ENCODE results near the gene GRIA2. TPM values are rescaled to one million over a fixed set of nuclear protein-coding genes. Genes with fewer than 3 reads are reported as not detected.

The GRIA2 gene
- total and polyA plus RNA-seq, 7 experiments from 2014 or later = not detected

GRCh38 chr4:157300701-157301100, 80.2 kb downstream of the GRIA2 start:
- Mint-ChIP-seq H3K9me3 (peaks cover 0 to 30% (median 4%) of the 10 kb centered on the region in 11 donors), H3K36me3 (no peaks in the 10 kb centered on the region), H3K27me3 (no peaks in the 10 kb centered on the region), H3K27ac (no peak overlapping the region), H3K4me3 (no peak overlapping the region), H3K4me1 (no peaks in the 10 kb centered on the region)
- H3K27me3 ChIP-seq (ENCODE audit: control insufficient read depth in 2 of 2, insufficient read depth in 2 of 2, low read length in 2 of 2) = no peaks in the 10 kb centered on the region
- H3K9me3 ChIP-seq (ENCODE audit: control insufficient read depth in 2 of 3, low read length in 3 of 3) = no peaks in the 10 kb centered on the region
- ChIA-PET POLR2A (no interaction called here), CTCF (no interaction called here)
- DNase-seq = no peak
- H3K4me3 ChIP-seq (ENCODE audit: low read length) = no peak overlapping the region
- no peak for ATAC-seq
- H3K36me3 ChIP-seq (ENCODE audit: control insufficient read depth in 2 of 3, insufficient read depth in 3 of 3, low read length in 3 of 3) = no peaks in the 10 kb centered on the region
- intact Hi-C loops (cut with micrococcal nuclease) = no loop called here
- H3K27ac ChIP-seq (ENCODE audit: low read depth, low read length) = no peak overlapping the region
- no peaks in the 10 kb centered on the region for H3K4me1 ChIP-seq (ENCODE audit: control insufficient read depth in 2 of 2, insufficient read depth in 2 of 2, low read length in 2 of 2)

GRCh38 chr4:157303471-157303960, 83.0 kb downstream of the GRIA2 start:
- ATAC-seq (no peak), DNase-seq (no peak)
- Mint-ChIP-seq H3K9me3 (peaks cover 0 to 24% (median 4%) of the 10 kb centered on the region in 11 donors), H3K4me1 (no peaks in the 10 kb centered on the region), H3K27ac (no peak overlapping the region), H3K4me3 (no peak overlapping the region), H3K27me3 (no peaks in the 10 kb centered on the region), H3K36me3 (no peaks in the 10 kb centered on the region)
- Histone ChIP-seq H3K27ac (ENCODE audit: low read depth, low read length) (no peak overlapping the region), H3K36me3 (ENCODE audit: control insufficient read depth in 2 of 3, insufficient read depth in 3 of 3, low read length in 3 of 3) (no peaks in the 10 kb centered on the region), H3K4me1 (ENCODE audit: control insufficient read depth in 2 of 2, insufficient read depth in 2 of 2, low read length in 2 of 2) (no peaks in the 10 kb centered on the region), H3K4me3 (ENCODE audit: low read length) (no peak overlapping the region), H3K27me3 (ENCODE audit: control insufficient read depth in 2 of 2, insufficient read depth in 2 of 2, low read length in 2 of 2) (no peaks in the 10 kb centered on the region), H3K9me3 (ENCODE audit: control insufficient read depth in 2 of 3, low read length in 3 of 3) (no peaks in the 10 kb centered on the region)
- ChIA-PET CTCF (no interaction called here), POLR2A (no interaction called here)
- intact Hi-C loops (cut with micrococcal nuclease) = no loop called here

GRCh38 chr4:157304769-157305168, 84.2 kb downstream of the GRIA2 start:
- DNase-seq (no peak), ATAC-seq (no peak)
- Mint-ChIP-seq H3K27me3 (no peaks in the 10 kb centered on the region), H3K4me3 (no peak overlapping the region), H3K4me1 (no peaks in the 10 kb centered on the region), H3K9me3 (peaks cover 0 to 18% (median 2%) of the 10 kb centered on the region in 11 donors), H3K27ac (no peak overlapping the region), H3K36me3 (no peaks in the 10 kb centered on the region)
- H3K27ac ChIP-seq (ENCODE audit: low read depth, low read length) = no peak overlapping the region
- no peaks in the 10 kb centered on the region for H3K27me3 ChIP-seq (ENCODE audit: control insufficient read depth in 2 of 2, insufficient read depth in 2 of 2, low read length in 2 of 2)
- POLR2A ChIA-PET = no interaction called here
- intact Hi-C loops (cut with micrococcal nuclease) = no loop called here
- H3K4me3 ChIP-seq (ENCODE audit: low read length) = no peak overlapping the region
- CTCF ChIA-PET = no interaction called here
- no peaks in the 10 kb centered on the region for H3K36me3 ChIP-seq (ENCODE audit: control insufficient read depth in 2 of 3, insufficient read depth in 3 of 3, low read length in 3 of 3)
- H3K9me3 ChIP-seq (ENCODE audit: control insufficient read depth in 2 of 3, low read length in 3 of 3) = no peaks in the 10 kb centered on the region
- no peaks in the 10 kb centered on the region for H3K4me1 ChIP-seq (ENCODE audit: control insufficient read depth in 2 of 2, insufficient read depth in 2 of 2, low read length in 2 of 2)

GRCh38 chr4:157312702-157313101, 92.2 kb downstream of the GRIA2 start:
- CTCF ChIA-PET = no interaction called here
- no peak overlapping the region for H3K4me3 Mint-ChIP-seq
- Histone ChIP-seq H3K36me3 (ENCODE audit: control insufficient read depth in 2 of 3, insufficient read depth in 3 of 3, low read length in 3 of 3) (no peaks in the 10 kb centered on the region), H3K9me3 (ENCODE audit: control insufficient read depth in 2 of 3, low read length in 3 of 3) (no peaks in the 10 kb centered on the region), H3K27ac (ENCODE audit: low read depth, low read length) (no peak overlapping the region), H3K4me1 (ENCODE audit: control insufficient read depth in 2 of 2, insufficient read depth in 2 of 2, low read length in 2 of 2) (no peaks in the 10 kb centered on the region), H3K4me3 (ENCODE audit: low read length) (no peak overlapping the region), H3K27me3 (ENCODE audit: control insufficient read depth in 2 of 2, insufficient read depth in 2 of 2, low read length in 2 of 2) (no peaks in the 10 kb centered on the region)
- no peak overlapping the region for H3K27ac Mint-ChIP-seq
- no peak for ATAC-seq
- H3K27me3 Mint-ChIP-seq = no peaks in the 10 kb centered on the region
- H3K4me1 Mint-ChIP-seq = no peaks in the 10 kb centered on the region
- no peak for DNase-seq
- POLR2A ChIA-PET = no interaction called here
- intact Hi-C loops (cut with micrococcal nuclease) = no loop called here
- H3K9me3 Mint-ChIP-seq = peaks cover 0 to 8% (median 0%) of the 10 kb centered on the region in 11 donors
- H3K36me3 Mint-ChIP-seq = no peaks in the 10 kb centered on the region

- H3K36me3 Mint-ChIP-seq = no peaks in the 10 kb centered on the region
- intact Hi-C loops (cut with micrococcal nuclease) = no loop called here
- H3K4me1 Mint-ChIP-seq = no peaks in the 10 kb centered on the region
- no peak overlapping the region for H3K27ac Mint-ChIP-seq
- ChIA-PET CTCF (no interaction called here), POLR2A (no interaction called here)
- no peak overlapping the region for H3K4me3 Mint-ChIP-seq
- no peak for ATAC-seq
- Histone ChIP-seq H3K9me3 (ENCODE audit: control insufficient read depth in 2 of 3, low read length in 3 of 3) (no peaks in the 10 kb centered on the region), H3K4me1 (ENCODE audit: control insufficient read depth in 2 of 2, insufficient read depth in 2 of 2, low read length in 2 of 2) (no peaks in the 10 kb centered on the region), H3K27ac (ENCODE audit: low read depth, low read length) (no peak overlapping the region), H3K27me3 (ENCODE audit: control insufficient read depth in 2 of 2, insufficient read depth in 2 of 2, low read length in 2 of 2) (no peaks in the 10 kb centered on the region), H3K4me3 (ENCODE audit: low read length) (no peak overlapping the region), H3K36me3 (ENCODE audit: control insufficient read depth in 2 of 3, insufficient read depth in 3 of 3, low read length in 3 of 3) (no peaks in the 10 kb centered on the region)
- H3K27me3 Mint-ChIP-seq = no peaks in the 10 kb centered on the region
- DNase-seq = no peak
- peaks cover 0 to 8% (median 0%) of the 10 kb centered on the region in 11 donors for H3K9me3 Mint-ChIP-seq
Measured at GRCh38 chr4:157314906-157315305, 94.4 kb downstream of the GRIA2 start.

- ChIA-PET CTCF (no interaction called here), POLR2A (no interaction called here)
- H3K9me3 ChIP-seq (ENCODE audit: control insufficient read depth in 2 of 3, low read length in 3 of 3) = no peaks in the 10 kb centered on the region
- H3K4me3 ChIP-seq (ENCODE audit: low read length) = no peak overlapping the region
- no peak overlapping the region for H3K27ac Mint-ChIP-seq
- no peaks in the 10 kb centered on the region for H3K4me1 Mint-ChIP-seq
- no peak overlapping the region for H3K4me3 Mint-ChIP-seq
- no peaks in the 10 kb centered on the region for H3K27me3 Mint-ChIP-seq
- H3K4me1 ChIP-seq (ENCODE audit: control insufficient read depth in 2 of 2, insufficient read depth in 2 of 2, low read length in 2 of 2) = no peaks in the 10 kb centered on the region
- no peak for ATAC-seq
- H3K9me3 Mint-ChIP-seq = peaks cover 0 to 8% (median 0%) of the 10 kb centered on the region in 11 donors
- H3K36me3 Mint-ChIP-seq = no peaks in the 10 kb centered on the region
- intact Hi-C loops (cut with micrococcal nuclease) = no loop called here
- no peaks in the 10 kb centered on the region for H3K36me3 ChIP-seq (ENCODE audit: control insufficient read depth in 2 of 3, insufficient read depth in 3 of 3, low read length in 3 of 3)
- no peaks in the 10 kb centered on the region for H3K27me3 ChIP-seq (ENCODE audit: control insufficient read depth in 2 of 2, insufficient read depth in 2 of 2, low read length in 2 of 2)
- no peak for DNase-seq
- H3K27ac ChIP-seq (ENCODE audit: low read depth, low read length) = no peak overlapping the region
Measured at GRCh38 chr4:157315968-157316367, 95.4 kb downstream of the GRIA2 start.

GRCh38 chr4:157320092-157320491, 99.6 kb downstream of the GRIA2 start:
- CTCF ChIA-PET = no interaction called here
- H3K9me3 Mint-ChIP-seq = peaks cover 0 to 13% (median 3%) of the 10 kb centered on the region in 11 donors
- no peaks in the 10 kb centered on the region for H3K9me3 ChIP-seq (ENCODE audit: control insufficient read depth in 2 of 3, low read length in 3 of 3)

More at GRCh38 chr4:157320092-157320491, 99.6 kb downstream of the GRIA2 start:
- H3K4me1 ChIP-seq (ENCODE audit: control insufficient read depth in 2 of 2, insufficient read depth in 2 of 2, low read length in 2 of 2) = no peaks in the 10 kb centered on the region
- Mint-ChIP-seq H3K27me3 (no peaks in the 10 kb centered on the region), H3K4me3 (no peak overlapping the region), H3K27ac (no peak overlapping the region), H3K36me3 (no peaks in the 10 kb centered on the region), H3K4me1 (no peaks in the 10 kb centered on the region)
- H3K27ac ChIP-seq (ENCODE audit: low read depth, low read length) = no peak overlapping the region
- H3K4me3 ChIP-seq (ENCODE audit: low read length) = no peak overlapping the region
- no peaks in the 10 kb centered on the region for H3K36me3 ChIP-seq (ENCODE audit: control insufficient read depth in 2 of 3, insufficient read depth in 3 of 3, low read length in 3 of 3)
- POLR2A ChIA-PET = no interaction called here
- intact Hi-C loops (cut with micrococcal nuclease) = no loop called here
- no peaks in the 10 kb centered on the region for H3K27me3 ChIP-seq (ENCODE audit: control insufficient read depth in 2 of 2, insufficient read depth in 2 of 2, low read length in 2 of 2)
- ATAC-seq = no peak
- DNase-seq = no peak

Data from naive thymus-derived CD4-positive, alpha-beta T cell (primary cell).